Chondrocyte (in vitro differentiated cells): ENCODE measurements around the gene SLC39A2. TPM values are rescaled to one million over a fixed set of nuclear protein-coding genes. Genes with fewer than 3 reads are reported as not detected.

Experiments
- DNase-seq: peaks from one replicate; pipeline ENCODE4 v3.0.0; 2021; ENCODE audit warnings: mixed read lengths, low spot score
- H3K27ac Mint-ChIP-seq: one replicate; pipeline ENCODE4 v1.8.0; 2021; ENCODE audit warnings: mild to moderate bottlenecking, moderate library complexity, mixed read lengths; ENCODE audit not compliant: unreplicated experiment
- H3K27me3 Mint-ChIP-seq: 2 replicates; pipeline ENCODE4 v1.8.0; 2021; ENCODE audit warnings: low read depth, mixed read lengths
- H3K36me3 Mint-ChIP-seq: 2 replicates; pipeline ENCODE4 v1.8.0; 2021; ENCODE audit warnings: low read depth, mixed read lengths
- H3K4me1 Mint-ChIP-seq: 2 replicates; pipeline ENCODE4 v1.8.0; 2021; ENCODE audit warnings: low read depth, mild to moderate bottlenecking, mixed read lengths
- H3K4me3 Mint-ChIP-seq: one replicate; pipeline ENCODE4 v1.8.0; 2021; ENCODE audit warnings: mild to moderate bottlenecking, moderate library complexity, mixed read lengths; ENCODE audit not compliant: unreplicated experiment
- H3K9me3 Mint-ChIP-seq: 2 replicates; pipeline ENCODE4 v1.8.0; 2021; ENCODE audit warnings: low read depth, mixed read lengths
- CTCF ChIP-seq: fragments of 200-600 bp; sonication (generic); IDR thresholded peaks from 2 replicates; pipeline ENCODE4 v1.5.0; 2021; ENCODE audit warnings: antibody characterized with exemption, mild to moderate bottlenecking, moderate library complexity
- total RNA-seq: library from RNA; stranded (reverse); gene quantifications from 3 replicates; pipeline ENCODE4 v1.2.1, GENCODE V29; 2021

The SLC39A2 gene
- total RNA-seq, 1 donor from 2014 or later: not detected

- peaks cover 2% of the 10 kb centered on the region for H3K27me3 Mint-ChIP-seq
- H3K9me3 Mint-ChIP-seq: no peaks in the 10 kb centered on the region
- no peak for TF ChIP-seq CTCF
- H3K36me3 Mint-ChIP-seq: no peaks in the 10 kb centered on the region
- DNase-seq: no peak
- H3K4me3 Mint-ChIP-seq: no peak overlapping the region
- no peaks in the 10 kb centered on the region for H3K4me1 Mint-ChIP-seq
- no peak overlapping the region for H3K27ac Mint-ChIP-seq
Observed at GRCh38 chr14:21018286-21018685, 19.2 kb downstream of the SLC39A2 start.

GRCh38 chr14:21018781-21019180, 19.7 kb downstream of the SLC39A2 start:
- H3K27ac Mint-ChIP-seq: no peak overlapping the region

GRCh38 chr14:21019366-21019765, 20.3 kb downstream of the SLC39A2 start:
- H3K27ac Mint-ChIP-seq: no peak overlapping the region
- DNase-seq: no peak
- no peak for TF ChIP-seq CTCF
- peaks cover 5% of the 10 kb centered on the region for H3K4me1 Mint-ChIP-seq
- peaks cover 10% of the 10 kb centered on the region for H3K27me3 Mint-ChIP-seq
- H3K36me3 Mint-ChIP-seq: no peaks in the 10 kb centered on the region
- no peaks in the 10 kb centered on the region for H3K9me3 Mint-ChIP-seq
- no peak overlapping the region for H3K4me3 Mint-ChIP-seq

More at GRCh38 chr14:21018781-21019180, 19.7 kb downstream of the SLC39A2 start:
- Mint-ChIP-seq H3K9me3 (no peaks in the 10 kb centered on the region), H3K4me1 (no peaks in the 10 kb centered on the region), H3K36me3 (no peaks in the 10 kb centered on the region), H3K27me3 (peaks cover 6% of the 10 kb centered on the region), H3K4me3 (no peak overlapping the region)
- no peak for DNase-seq
- no peak for TF ChIP-seq CTCF

- no peak overlapping the region for H3K27ac Mint-ChIP-seq
- peaks cover 10% of the 10 kb centered on the region for H3K27me3 Mint-ChIP-seq
Observed at GRCh38 chr14:21020977-21021545, 22.0 kb downstream of the SLC39A2 start.

GRCh38 chr14:21022686-21023085, 23.6 kb downstream of the SLC39A2 start:
- no peak overlapping the region for H3K27ac Mint-ChIP-seq
- H3K4me3 Mint-ChIP-seq: no peak overlapping the region
- DNase-seq: no peak
- H3K36me3 Mint-ChIP-seq: no peaks in the 10 kb centered on the region
- no peak for TF ChIP-seq CTCF
- no peaks in the 10 kb centered on the region for H3K9me3 Mint-ChIP-seq
- peaks cover 10% of the 10 kb centered on the region for H3K4me1 Mint-ChIP-seq
- H3K27me3 Mint-ChIP-seq: peaks cover 10% of the 10 kb centered on the region

More at GRCh38 chr14:21020977-21021545, 22.0 kb downstream of the SLC39A2 start:
- H3K4me1 Mint-ChIP-seq: peaks cover 7% of the 10 kb centered on the region
- H3K36me3 Mint-ChIP-seq: no peaks in the 10 kb centered on the region
- no peak overlapping the region for H3K4me3 Mint-ChIP-seq
- no peak for DNase-seq
- no peaks in the 10 kb centered on the region for H3K9me3 Mint-ChIP-seq
- TF ChIP-seq CTCF: no peak
